HEK293T (cell line): ENCODE measurements around the gene CCDC102A.

Source experiments
- ARNT ChIP-seq: fragments of 450-650 bp; IDR thresholded peaks from 2 replicates; pipeline ENCODE4 v1.6.1; 2017; ENCODE audit warnings: mild to moderate bottlenecking
- BHLHE40 ChIP-seq: fragments of 450-650 bp; IDR thresholded peaks from 2 replicates; pipeline ENCODE4 v1.6.1; 2016; ENCODE audit warnings: mild to moderate bottlenecking, moderate library complexity, borderline replicate concordance
- CTBP1 ChIP-seq: fragments of 450-650 bp; IDR thresholded peaks from 2 replicates; pipeline ENCODE4 v1.6.1; 2016; ENCODE audit warnings: borderline replicate concordance
- FOXK2 ChIP-seq: fragments of 450-650 bp; IDR thresholded peaks from 2 replicates; pipeline ENCODE4 v1.6.1; 2016; ENCODE audit warnings: mild to moderate bottlenecking
- HDGF ChIP-seq: fragments of 450-650 bp; IDR thresholded peaks from 2 replicates; pipeline ENCODE4 v1.6.1; 2017; ENCODE audit warnings: antibody characterized with exemption, borderline replicate concordance
- L3MBTL2 ChIP-seq: fragments of 450-650 bp; conservative IDR thresholded peaks from 2 replicates; pipeline ENCODE4 v1.6.1; 2016; ENCODE audit warnings: mild to moderate bottlenecking
- LEF1 ChIP-seq: fragments of 450-650 bp; IDR thresholded peaks from 2 replicates; pipeline ENCODE4 v1.6.1; 2017; ENCODE audit warnings: mild to moderate bottlenecking, borderline replicate concordance
- NFRKB ChIP-seq: fragments of 450-650 bp; IDR thresholded peaks from 2 replicates; pipeline ENCODE4 v1.6.1; 2016; ENCODE audit warnings: mild to moderate bottlenecking, moderate library complexity
- SP1 ChIP-seq: fragments of 450-650 bp; IDR thresholded peaks from 2 replicates; pipeline ENCODE4 v1.6.1; 2017
- SUZ12 ChIP-seq: fragments of 450-650 bp; IDR thresholded peaks from 2 replicates; pipeline ENCODE4 v1.6.1; 2016; ENCODE audit warnings: mild to moderate bottlenecking
- ZNF384 ChIP-seq: fragments of 450-650 bp; IDR thresholded peaks from 2 replicates; pipeline ENCODE4 v1.6.1; 2016

- TF ChIP-seq L3MBTL2 (no peak), SUZ12 (no peak), ZNF384 (no peak), FOXK2 (no peak), SP1 (no peak), BHLHE40 (no peak), NFRKB (no peak), CTBP1 (no peak), HDGF (no peak), LEF1 (no peak), ARNT (no peak)
These were observed 65.2 kb downstream of the CCDC102A start for GRCh38 chr16:57471209-57471608.
